HL-60/S4 treated with phorbol 12-myristate 13-acetate at 8.2 ng/mL for 4 days and 3 days (cell line): ENCODE measurements around the gene PPRC1.

Experiments
- in situ Hi-C: fragments of 300-500 bp; cut with MboI; formaldehyde crosslinking; loops from 2 replicates; pipeline ENCODE4 v1.15.0; 2022; ENCODE audit warnings: low sequenced_read_pairs

The PPRC1 gene

DNA sequence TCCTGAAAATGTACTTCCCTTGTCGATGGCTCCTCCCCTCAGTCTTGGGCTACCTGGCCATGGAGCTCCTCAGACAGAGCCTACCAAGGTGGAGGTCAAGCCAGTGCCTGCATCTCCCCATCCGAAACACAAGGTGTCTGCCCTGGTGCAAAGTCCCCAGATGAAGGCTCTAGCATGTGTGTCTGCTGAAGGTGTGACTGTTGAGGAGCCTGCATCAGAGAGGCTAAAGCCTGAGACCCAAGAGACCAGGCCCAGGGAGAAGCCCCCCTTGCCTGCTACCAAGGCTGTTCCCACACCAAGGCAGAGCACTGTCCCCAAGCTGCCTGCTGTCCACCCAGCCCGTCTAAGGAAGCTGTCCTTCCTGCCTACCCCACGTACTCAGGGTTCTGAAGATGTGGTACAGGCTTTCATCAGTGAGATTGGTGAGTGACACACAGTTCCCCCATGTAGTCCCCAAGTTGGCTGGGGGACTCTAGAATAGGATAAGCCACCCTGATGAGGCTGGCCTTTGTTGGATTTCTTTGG is 8.8 kb downstream of the PPRC1 start:
- in situ Hi-C loops = no loop called here

GRCh38 chr10:102146971-102147428 is 14.2 kb downstream of the PPRC1 start:
- in situ Hi-C loops = no loop called here

GRCh38 chr10:102147561-102147960 is 14.7 kb downstream of the PPRC1 start:
- in situ Hi-C loops = no loop called here

DNA sequence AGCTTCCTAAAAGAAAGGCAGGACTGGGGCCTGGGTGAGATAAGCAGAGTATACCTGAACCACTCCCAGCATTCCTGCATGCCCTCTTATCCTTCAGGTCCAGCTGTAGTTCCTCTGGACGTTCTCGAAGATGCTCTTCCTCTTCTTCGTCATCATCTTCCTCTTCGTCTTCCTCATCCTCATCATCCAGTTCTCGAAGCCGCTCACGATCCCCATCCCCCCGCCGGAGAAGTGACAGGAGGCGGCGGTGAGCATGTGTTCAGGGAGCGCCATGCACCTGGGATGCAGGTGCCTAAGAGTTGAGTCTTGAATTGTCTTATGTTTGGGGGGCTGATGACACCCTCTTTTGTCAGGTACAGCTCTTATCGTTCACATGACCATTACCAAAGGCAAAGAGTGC is 15.4 kb downstream of the PPRC1 start:
- in situ Hi-C loops = no loop called here

DNA sequence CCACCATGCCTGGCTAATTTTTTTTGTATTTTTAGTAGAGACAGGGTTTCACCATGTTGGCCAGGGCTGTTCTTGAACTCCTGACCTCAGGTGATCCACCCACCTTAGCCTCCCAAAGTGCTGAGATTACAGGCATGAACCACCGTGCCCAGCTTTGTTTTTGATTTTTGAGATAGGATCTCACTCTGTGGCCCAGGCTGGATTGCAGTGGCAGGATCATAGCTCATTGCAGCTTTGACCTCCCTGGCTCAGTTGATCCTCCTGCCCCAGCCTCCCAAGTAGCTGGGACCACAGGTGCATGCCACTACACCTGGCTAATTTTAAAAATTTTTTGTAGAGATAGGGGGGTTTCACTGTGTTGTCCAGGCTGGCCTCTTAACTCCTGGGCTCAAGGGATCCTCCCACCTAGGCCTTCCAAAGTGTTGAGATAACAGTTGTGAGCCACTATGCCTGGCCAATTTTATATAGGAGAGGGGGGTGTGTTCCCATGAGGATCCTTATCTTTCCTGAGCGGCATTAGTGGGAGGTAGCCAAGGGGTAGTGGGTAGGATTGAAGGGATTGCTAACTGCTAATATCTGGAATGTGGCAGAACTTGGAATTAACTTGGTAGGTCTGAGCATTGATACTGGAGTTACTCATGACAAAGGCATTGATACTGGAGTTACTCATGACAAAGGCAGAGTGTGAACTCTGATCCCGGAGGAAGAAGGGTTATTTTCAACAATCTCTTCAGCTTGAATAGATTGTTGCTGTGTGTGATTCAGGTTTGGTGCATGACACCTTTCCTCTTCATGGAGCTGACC is 18.3 kb downstream of the PPRC1 start:
- in situ Hi-C loops = no loop called here

DNA sequence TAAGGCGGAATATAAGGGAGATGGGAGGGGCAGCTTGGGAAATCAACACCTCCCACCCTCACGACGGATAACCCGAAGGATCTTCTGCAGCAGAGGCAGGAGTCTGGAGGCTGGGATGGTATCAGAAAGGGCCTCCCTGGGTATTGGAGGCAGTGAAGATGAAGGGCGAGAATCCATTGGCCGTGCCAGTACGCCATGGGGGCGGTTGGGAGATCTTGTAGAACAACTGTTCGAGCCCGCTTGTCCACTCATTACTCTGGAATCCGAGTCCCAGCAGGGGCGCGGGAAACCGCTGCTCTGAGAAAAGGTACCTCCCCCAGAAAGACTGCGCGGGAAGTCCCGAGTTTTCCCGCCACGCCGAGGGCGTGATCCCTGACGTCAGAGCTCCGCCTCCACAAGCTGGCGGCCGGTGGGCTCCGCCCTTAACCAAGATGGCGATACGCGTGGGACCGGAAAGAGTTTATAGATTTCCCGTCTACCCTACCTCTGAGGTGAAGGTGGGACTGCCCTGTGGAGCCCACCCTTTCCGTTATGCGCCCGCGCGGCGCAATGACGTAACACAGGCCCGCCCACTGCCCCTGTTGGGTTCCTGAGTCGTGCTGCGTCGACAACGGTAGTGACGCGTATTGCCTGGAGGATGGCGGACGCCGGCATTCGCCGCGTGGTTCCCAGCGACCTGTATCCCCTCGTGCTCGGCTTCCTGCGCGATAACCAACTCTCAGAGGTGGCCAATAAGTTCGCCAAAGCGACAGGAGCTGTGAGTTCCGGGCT is 19.1 kb downstream of the PPRC1 start, which contains the start of gene NOLC1:
NOLC1 (plus strand) TSS at position 616 of the 771 bp plus-strand sequence; CDS start at position 638, 22 bp downstream.
- in situ Hi-C loops = no loop called here

GRCh38 chr10:102152545-102152890 is 19.7 kb downstream of the PPRC1 start:
- in situ Hi-C loops = no loop called here

GRCh38 chr10:102153093-102153620 is 20.3 kb downstream of the PPRC1 start:
- in situ Hi-C loops = no loop called here

DNA sequence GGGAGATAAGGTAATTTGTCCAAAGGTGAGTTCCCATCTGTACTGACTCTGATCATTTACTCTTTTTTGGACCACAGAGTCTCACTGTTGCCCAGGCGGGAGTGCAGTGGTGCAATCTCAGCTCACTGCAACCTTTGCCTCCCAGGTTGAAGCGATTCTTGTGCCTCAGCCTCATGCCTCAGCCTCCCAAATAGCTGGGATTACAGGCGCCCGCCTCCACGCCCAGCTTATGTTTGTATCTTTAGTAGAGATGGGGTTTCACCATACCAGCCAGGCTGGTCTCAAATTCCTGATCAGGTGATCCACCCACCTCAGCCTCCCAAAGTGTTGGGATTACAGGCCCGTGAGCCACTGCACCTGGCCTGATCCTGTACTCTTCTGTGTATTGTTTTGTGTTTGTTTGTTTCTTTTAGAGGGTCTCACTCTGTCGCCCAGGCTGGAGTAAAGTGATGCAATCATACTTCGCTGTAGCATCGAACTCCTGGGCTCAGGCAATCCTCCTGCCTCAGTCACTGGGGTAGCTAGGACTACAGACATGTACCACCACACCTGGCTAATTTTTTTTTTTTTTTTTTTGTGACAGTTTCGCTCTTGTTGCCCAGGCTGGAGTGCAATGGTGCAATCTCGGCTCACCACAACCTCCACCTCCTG is 21.8 kb downstream of the PPRC1 start:
- in situ Hi-C loops = no loop called here

DNA sequence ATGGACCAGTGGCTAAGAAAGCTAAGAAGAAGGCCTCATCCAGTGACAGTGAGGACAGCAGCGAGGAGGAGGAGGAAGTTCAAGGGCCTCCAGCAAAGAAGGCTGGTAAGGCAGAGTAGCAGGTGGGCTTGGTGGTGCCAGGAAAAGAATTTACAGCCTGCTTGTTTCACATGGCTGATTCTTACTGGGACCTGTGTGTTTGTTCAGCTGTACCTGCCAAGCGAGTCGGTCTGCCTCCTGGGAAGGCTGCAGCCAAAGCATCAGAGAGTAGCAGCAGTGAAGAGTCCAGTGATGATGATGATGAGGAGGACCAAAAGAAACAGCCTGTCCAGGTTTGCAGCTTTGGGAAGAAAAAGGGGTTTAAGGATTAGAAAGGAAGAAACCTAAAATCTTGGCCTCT is 24.4 kb downstream of the PPRC1 start:
- in situ Hi-C loops = no loop called here

GRCh38 chr10:102159051-102159597 is 26.3 kb downstream of the PPRC1 start:
- in situ Hi-C loops = no loop called here

DNA sequence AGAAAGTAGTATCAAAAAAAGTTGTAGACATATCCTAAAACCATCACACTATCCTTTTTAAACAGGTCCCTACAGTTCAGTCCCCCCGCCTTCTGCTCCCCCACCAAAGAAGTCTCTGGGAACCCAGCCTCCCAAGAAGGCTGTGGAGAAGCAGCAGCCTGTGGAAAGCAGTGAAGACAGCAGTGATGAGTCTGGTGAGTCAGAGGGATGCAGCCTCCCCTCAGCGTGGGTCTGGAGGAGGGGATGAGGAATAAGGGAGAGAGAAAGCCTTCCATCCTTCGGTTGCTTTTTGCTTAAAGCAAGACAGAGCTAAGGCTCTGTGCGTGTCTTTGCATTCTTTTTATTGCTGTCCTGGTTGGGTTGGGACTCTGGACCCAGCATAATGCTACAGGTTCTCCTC is 27.0 kb downstream of the PPRC1 start:
- in situ Hi-C loops = no loop called here

- in situ Hi-C loops = no loop called here
These were observed 30.6 kb downstream of the PPRC1 start for GRCh38 chr10:102163342-102163989.

- in situ Hi-C loops = no loop called here
These were observed 35.0 kb downstream of the PPRC1 start for GRCh38 chr10:102167861-102168260.

DNA sequence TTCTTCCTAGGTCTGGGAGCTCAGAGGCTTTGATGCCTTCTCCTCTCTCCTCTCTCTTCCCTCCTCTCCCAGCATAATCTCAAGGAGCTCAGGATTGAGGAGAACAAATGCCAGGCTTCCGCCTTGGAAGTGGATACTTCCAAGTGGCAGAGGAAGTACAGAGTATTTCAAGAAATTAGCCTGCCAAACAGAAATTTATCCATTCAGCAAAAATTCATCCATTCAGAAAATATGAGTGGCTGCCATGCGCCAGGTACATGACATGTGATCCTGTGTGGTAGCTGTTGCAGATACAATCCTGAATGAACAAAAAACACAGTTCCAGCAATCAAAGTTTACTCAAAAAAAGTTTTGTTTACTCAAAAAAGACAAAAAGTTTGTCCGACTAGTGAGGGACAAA is 37.8 kb downstream of the PPRC1 start:
- in situ Hi-C loops = no loop called here

DNA sequence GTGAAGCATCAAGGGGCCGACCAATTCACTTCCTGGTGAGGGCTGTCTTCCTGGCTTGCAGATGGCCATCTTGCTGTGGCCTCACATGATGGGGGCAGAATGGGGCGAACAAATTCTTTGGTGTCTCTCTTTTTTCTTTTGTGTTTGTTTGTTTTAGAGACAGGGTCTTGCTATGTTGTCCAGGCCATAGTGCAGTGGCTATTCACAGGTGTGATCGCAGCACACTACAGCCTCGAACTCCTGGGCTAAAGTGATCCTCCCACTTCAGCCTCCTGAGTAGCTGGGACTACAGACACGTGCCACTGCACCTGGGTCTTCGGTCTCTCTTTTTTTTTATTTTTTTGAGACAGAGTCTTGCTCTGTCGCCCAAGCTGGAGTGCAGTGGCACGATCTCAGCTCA is 39.4 kb downstream of the PPRC1 start:
- in situ Hi-C loops = no loop called here

DNA sequence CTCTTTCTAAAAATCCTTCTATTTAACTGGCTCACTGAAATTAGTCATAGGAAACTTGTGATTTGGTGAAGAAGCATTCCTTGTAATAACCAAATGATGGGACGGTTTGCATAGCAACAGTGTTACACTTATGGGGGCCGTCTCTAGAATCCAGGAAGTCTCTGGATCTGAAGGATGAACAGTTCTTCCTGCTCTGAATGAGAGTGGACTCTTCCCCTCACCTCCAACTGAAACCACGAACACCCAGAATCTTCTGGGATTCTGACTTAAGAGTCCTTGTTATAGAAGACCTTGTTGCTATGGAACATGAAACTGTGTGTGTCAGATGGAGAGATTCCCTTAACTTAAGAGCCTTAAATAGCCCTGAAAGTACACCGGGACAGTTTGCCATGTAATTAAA is 42.6 kb downstream of the PPRC1 start:
- in situ Hi-C loops = no loop called here

DNA sequence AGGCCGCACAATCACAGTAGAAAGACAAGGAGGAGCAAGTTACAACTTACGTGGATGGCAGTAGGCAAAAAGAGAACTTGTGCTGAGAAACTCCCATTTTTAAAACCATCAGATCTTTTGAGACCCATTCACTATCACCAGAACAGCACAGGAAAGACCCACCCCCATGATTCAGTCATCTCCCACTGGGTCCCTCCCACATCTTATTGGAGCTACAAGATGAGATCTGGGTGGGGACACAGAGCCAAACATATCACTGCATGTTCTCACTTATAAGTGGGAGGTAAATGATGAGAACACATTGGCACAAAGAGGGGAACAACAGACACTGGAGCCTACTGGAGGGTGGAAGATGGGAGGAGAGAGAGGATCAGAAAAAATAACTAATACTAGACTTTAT is 51.8 kb downstream of the PPRC1 start:
- in situ Hi-C loops = no loop called here

- in situ Hi-C loops = no loop called here
These were observed 52.4 kb downstream of the PPRC1 start for GRCh38 chr10:102185272-102185671.

DNA sequence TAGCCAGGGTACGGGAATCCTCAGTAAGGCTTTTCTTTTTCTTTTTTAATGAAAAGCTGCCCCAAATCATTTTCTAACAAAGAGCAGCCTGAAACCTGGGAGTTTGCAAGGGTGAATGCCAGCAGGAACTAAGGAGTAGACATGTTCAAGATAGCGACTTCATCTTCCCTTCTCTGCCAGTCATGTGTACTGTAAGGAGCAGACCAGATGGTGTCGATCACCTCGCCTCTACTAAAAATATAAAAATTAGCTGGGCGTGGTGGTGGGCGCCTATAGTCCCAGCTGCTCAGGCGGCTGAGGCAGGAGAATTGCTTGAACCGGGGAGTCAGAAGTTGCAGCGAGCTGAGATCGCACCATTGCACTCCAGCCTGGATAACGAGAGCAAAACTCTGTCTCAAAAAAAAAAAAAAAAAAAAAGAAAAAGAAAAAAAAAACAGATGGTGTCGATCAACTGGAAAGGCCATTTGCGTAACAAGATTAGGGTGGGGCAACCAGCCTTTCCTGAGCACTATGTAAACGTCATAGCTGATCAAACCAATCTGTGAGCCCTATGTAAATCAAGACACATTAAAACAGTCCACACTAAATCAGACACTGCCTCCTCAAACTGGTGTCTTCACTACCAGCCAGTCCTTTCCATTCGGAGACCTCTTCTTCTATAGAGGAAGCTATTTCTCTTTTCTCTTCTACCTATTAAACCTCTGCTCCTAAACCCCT is 53.1 kb downstream of the PPRC1 start:
- in situ Hi-C loops = no loop called here
